IPS-NIHi11 (cell line): Measurements from ENCODE around the gene ABI3.
"Not testable (repeated sequence)": the region's sequence is repeated elsewhere in the genome, so short reads cannot be mapped to it uniquely, and the experiment has no call there.

Source experiments
- DNase-seq: peaks from one replicate; pipeline ENCODE4 v3.0.0; 2012; ENCODE audit warnings: mixed read lengths, low spot score

The ABI3 gene

GRCh38 chr17:49210158-49211029, at the start of gene ABI3, which contains the start of gene GNGT2:
Gene ABI3 (plus strand): TSS chr17:49210707. CDS start chr17:49210725, 18 bp downstream.
Gene GNGT2 (minus strand): TSS chr17:49210574. CDS start chr17:49207422, 3,152 bp downstream.
- peak; percentile 58 for DNase-seq

- no peak for DNase-seq
Observed at GRCh38 chr17:49162866-49163265, 47.6 kb upstream of the ABI3 start.

GRCh38 chr17:49165143-49165542, 45.4 kb upstream of the ABI3 start:
- no peak for DNase-seq

GRCh38 chr17:49168706-49169105, 41.8 kb upstream of the ABI3 start:
- DNase-seq: no peak

- no peak for DNase-seq
Observed at GRCh38 chr17:49170216-49170615, 40.3 kb upstream of the ABI3 start.

- DNase-seq: not testable (repeated sequence)
Observed at GRCh38 chr17:49170711-49171110, 39.8 kb upstream of the ABI3 start.

- DNase-seq: not testable (repeated sequence)
Observed at GRCh38 chr17:49175978-49176377, 34.5 kb upstream of the ABI3 start.

- DNase-seq: peak; percentile 84
Observed at GRCh38 chr17:49180303-49180702, 30.2 kb upstream of the ABI3 start.

GRCh38 chr17:49180998-49181635, 29.4 kb upstream of the ABI3 start:
- DNase-seq: no peak

GRCh38 chr17:49183341-49183740, 27.2 kb upstream of the ABI3 start:
- no peak for DNase-seq

- DNase-seq: no peak
Observed at GRCh38 chr17:49183801-49184200, 26.7 kb upstream of the ABI3 start.

GRCh38 chr17:49184522-49184921, 26.0 kb upstream of the ABI3 start:
- DNase-seq: not testable (repeated sequence)

- DNase-seq: not testable (repeated sequence)
Observed at GRCh38 chr17:49185381-49185780, 25.1 kb upstream of the ABI3 start.

GRCh38 chr17:49187301-49187700, 23.2 kb upstream of the ABI3 start:
- DNase-seq: no peak

GRCh38 chr17:49190932-49191331, 19.6 kb upstream of the ABI3 start:
- no peak for DNase-seq

GRCh38 chr17:49191409-49191916, 19.0 kb upstream of the ABI3 start:
- DNase-seq: no peak

GRCh38 chr17:49191917-49192741, 18.4 kb upstream of the ABI3 start:
- DNase-seq: peak; percentile 55

- DNase-seq: peak; percentile 67
Observed at GRCh38 chr17:49193513-49194296, 16.8 kb upstream of the ABI3 start.

- no peak for DNase-seq
Observed at GRCh38 chr17:49194297-49194607, 16.3 kb upstream of the ABI3 start.

- DNase-seq: no peak
Observed at GRCh38 chr17:49195751-49196150, 14.8 kb upstream of the ABI3 start.

GRCh38 chr17:49196520-49196919, 14.0 kb upstream of the ABI3 start:
- DNase-seq: no peak
